Activated naive CD4-positive, alpha-beta T cell treated with anti-CD3 and anti-CD28 coated beads, Interleukin-2, amount 10 ng/mL, durations not matched to agents 7 days and 5 days (primary cell): ENCODE results near the gene ADCY1.
A peak's percentile ranks its signal among the peaks of the same experiment; 100 is the strongest.

Experiments used
- CTCF ChIA-PET: fragments of 350-600 bp; sonication (Branson Sonifier 250); formaldehyde crosslinking; loops from one replicate; lab custom pipeline; 2021; ENCODE audit warnings: antibody characterized with exemption; lab: Charles Lee
- DNase-seq: peaks from one replicate; pipeline ENCODE4 v3.0.0-alpha.2; 2020
- H3K27ac Mint-ChIP-seq: one replicate; pipeline ENCODE4 v1.8.0; 2021; ENCODE audit warnings: mild to moderate bottlenecking, moderate library complexity, mixed read lengths
- H3K27me3 Mint-ChIP-seq: one replicate; pipeline ENCODE4 v1.8.0; 2021; ENCODE audit warnings: mild to moderate bottlenecking, mixed read lengths
- H3K36me3 Mint-ChIP-seq: one replicate; pipeline ENCODE4 v1.8.0; 2021; ENCODE audit warnings: mixed read lengths
- H3K4me1 Mint-ChIP-seq: one replicate; pipeline ENCODE4 v1.8.0; 2021; ENCODE audit warnings: mixed read lengths
- H3K4me3 Mint-ChIP-seq: one replicate; pipeline ENCODE4 v1.8.0; 2021; ENCODE audit warnings: mild to moderate bottlenecking, moderate library complexity, mixed read lengths
- H3K9me3 Mint-ChIP-seq: one replicate; pipeline ENCODE4 v1.8.0; 2021; ENCODE audit warnings: mixed read lengths

Gene ADCY1

GRCh38 chr7:45662540-45663166 lies 88.5 kb downstream of the ADCY1 start:
- H3K27me3 Mint-ChIP-seq = no peaks in the 10 kb centered on the region
- DNase-seq = no peak
- no peaks in the 10 kb centered on the region for H3K4me1 Mint-ChIP-seq
- no peak overlapping the region for H3K27ac Mint-ChIP-seq
- no peaks in the 10 kb centered on the region for H3K36me3 Mint-ChIP-seq
- no peak overlapping the region for H3K4me3 Mint-ChIP-seq
- CTCF ChIA-PET = interaction anchor here (1.2 to 1.6 kb wide), 4 partner anchors 8 to 210 kb away, joined by 3 to 17 read pairs (median 4); partner anchors contain the start of gene CCDC201
- peaks cover 2% of the 10 kb centered on the region for H3K9me3 Mint-ChIP-seq

GRCh38 chr7:45663167-45663921 lies 89.2 kb downstream of the ADCY1 start:
- CTCF ChIA-PET = interaction anchor here (0.7 to 1.6 kb wide), 7 partner anchors 8 to 209 kb away, joined by 3 to 17 read pairs (median 3); partner anchors contain the start of gene CCDC201
- Mint-ChIP-seq H3K4me1 (no peaks in the 10 kb centered on the region), H3K27ac (no peak overlapping the region), H3K9me3 (peaks cover 2% of the 10 kb centered on the region), H3K36me3 (no peaks in the 10 kb centered on the region), H3K4me3 (no peak overlapping the region), H3K27me3 (no peaks in the 10 kb centered on the region)
- DNase-seq = peak; percentile 30

- Mint-ChIP-seq H3K4me1 (no peaks in the 10 kb centered on the region), H3K4me3 (no peak overlapping the region), H3K27ac (no peak overlapping the region), H3K27me3 (no peaks in the 10 kb centered on the region), H3K36me3 (no peaks in the 10 kb centered on the region), H3K9me3 (peaks cover 2% of the 10 kb centered on the region)
- CTCF ChIA-PET = interaction anchor here (0.7 to 1.6 kb wide), 6 partner anchors 9 to 190 kb away, joined by 3 to 17 read pairs (median 3); no protein-coding TSS in a partner anchor
- DNase-seq = no peak
Measured at GRCh38 chr7:45663965-45664633, 89.9 kb downstream of the ADCY1 start.

- Mint-ChIP-seq H3K36me3 (no peaks in the 10 kb centered on the region), H3K27me3 (peaks cover 2% of the 10 kb centered on the region), H3K4me3 (no peak overlapping the region), H3K4me1 (no peaks in the 10 kb centered on the region), H3K27ac (no peak overlapping the region), H3K9me3 (peaks cover 2% of the 10 kb centered on the region)
- no peak for DNase-seq
- CTCF ChIA-PET = no interaction called here
Measured at GRCh38 chr7:45665172-45665571, 91.0 kb downstream of the ADCY1 start.

GRCh38 chr7:45670227-45670626 lies 96.1 kb downstream of the ADCY1 start:
- no peaks in the 10 kb centered on the region for H3K4me1 Mint-ChIP-seq
- CTCF ChIA-PET = no interaction called here
- no peak for DNase-seq
- no peak overlapping the region for H3K27ac Mint-ChIP-seq
- H3K27me3 Mint-ChIP-seq = peaks cover 8% of the 10 kb centered on the region
- H3K9me3 Mint-ChIP-seq = no peaks in the 10 kb centered on the region
- H3K4me3 Mint-ChIP-seq = no peak overlapping the region
- H3K36me3 Mint-ChIP-seq = no peaks in the 10 kb centered on the region

GRCh38 chr7:45670717-45671116 lies 96.5 kb downstream of the ADCY1 start:
- Mint-ChIP-seq H3K9me3 (no peaks in the 10 kb centered on the region), H3K27me3 (peaks cover 8% of the 10 kb centered on the region), H3K4me1 (no peaks in the 10 kb centered on the region), H3K36me3 (no peaks in the 10 kb centered on the region), H3K4me3 (no peak overlapping the region), H3K27ac (no peak overlapping the region)
- no peak for DNase-seq
- CTCF ChIA-PET = no interaction called here

GRCh38 chr7:45677311-45677900 lies 103.2 kb downstream of the ADCY1 start:
- no peak for DNase-seq
- CTCF ChIA-PET = no interaction called here
- H3K27ac Mint-ChIP-seq = no peak overlapping the region

GRCh38 chr7:45679516-45679915 lies 105.3 kb downstream of the ADCY1 start:
- no peak for DNase-seq
- CTCF ChIA-PET = no interaction called here
- no peak overlapping the region for H3K4me3 Mint-ChIP-seq
- no peaks in the 10 kb centered on the region for H3K27me3 Mint-ChIP-seq
- H3K4me1 Mint-ChIP-seq = no peaks in the 10 kb centered on the region
- H3K27ac Mint-ChIP-seq = no peak overlapping the region
- no peaks in the 10 kb centered on the region for H3K9me3 Mint-ChIP-seq
- no peaks in the 10 kb centered on the region for H3K36me3 Mint-ChIP-seq

More at GRCh38 chr7:45677311-45677900, 103.2 kb downstream of the ADCY1 start:
- Mint-ChIP-seq H3K4me3 (no peak overlapping the region), H3K4me1 (no peaks in the 10 kb centered on the region), H3K36me3 (no peaks in the 10 kb centered on the region), H3K9me3 (no peaks in the 10 kb centered on the region), H3K27me3 (no peaks in the 10 kb centered on the region)

GRCh38 chr7:45680776-45681175 lies 106.6 kb downstream of the ADCY1 start:
- no peak overlapping the region for H3K4me3 Mint-ChIP-seq
- CTCF ChIA-PET = no interaction called here
- H3K4me1 Mint-ChIP-seq = no peaks in the 10 kb centered on the region
- DNase-seq = no peak
- no peaks in the 10 kb centered on the region for H3K36me3 Mint-ChIP-seq
- no peaks in the 10 kb centered on the region for H3K9me3 Mint-ChIP-seq
- H3K27me3 Mint-ChIP-seq = no peaks in the 10 kb centered on the region
- no peak overlapping the region for H3K27ac Mint-ChIP-seq

GRCh38 chr7:45681596-45682357 lies 107.6 kb downstream of the ADCY1 start:
- no peaks in the 10 kb centered on the region for H3K9me3 Mint-ChIP-seq
- CTCF ChIA-PET = no interaction called here

GRCh38 chr7:45682358-45682735 lies 108.2 kb downstream of the ADCY1 start:
- Mint-ChIP-seq H3K27ac (no peak overlapping the region), H3K9me3 (no peaks in the 10 kb centered on the region), H3K4me1 (no peaks in the 10 kb centered on the region), H3K4me3 (no peak overlapping the region), H3K36me3 (no peaks in the 10 kb centered on the region), H3K27me3 (no peaks in the 10 kb centered on the region)
- CTCF ChIA-PET = no interaction called here
- DNase-seq = no peak

More at GRCh38 chr7:45681596-45682357, 107.6 kb downstream of the ADCY1 start:
- no peaks in the 10 kb centered on the region for H3K27me3 Mint-ChIP-seq
- no peaks in the 10 kb centered on the region for H3K36me3 Mint-ChIP-seq
- DNase-seq = no peak
- H3K4me3 Mint-ChIP-seq = no peak overlapping the region
- no peaks in the 10 kb centered on the region for H3K4me1 Mint-ChIP-seq
- peak overlapping the region; percentile 47 for H3K27ac Mint-ChIP-seq

- no peaks in the 10 kb centered on the region for H3K4me1 Mint-ChIP-seq
- no peak for DNase-seq
- no peaks in the 10 kb centered on the region for H3K9me3 Mint-ChIP-seq
- no peak overlapping the region for H3K4me3 Mint-ChIP-seq
- no peak overlapping the region for H3K27ac Mint-ChIP-seq
- CTCF ChIA-PET = no interaction called here
- H3K36me3 Mint-ChIP-seq = no peaks in the 10 kb centered on the region
- peaks cover 3% of the 10 kb centered on the region for H3K27me3 Mint-ChIP-seq
Measured at GRCh38 chr7:45682836-45683555, 108.8 kb downstream of the ADCY1 start.

- DNase-seq = no peak
- CTCF ChIA-PET = no interaction called here
- H3K27me3 Mint-ChIP-seq = peaks cover 3% of the 10 kb centered on the region
- H3K9me3 Mint-ChIP-seq = no peaks in the 10 kb centered on the region
- no peak overlapping the region for H3K4me3 Mint-ChIP-seq
- no peak overlapping the region for H3K27ac Mint-ChIP-seq
- no peaks in the 10 kb centered on the region for H3K4me1 Mint-ChIP-seq
- no peaks in the 10 kb centered on the region for H3K36me3 Mint-ChIP-seq
Measured at GRCh38 chr7:45683556-45684148, 109.5 kb downstream of the ADCY1 start.
